C4-2B (cell line): ENCODE data around the gene SLAMF6.

Experiments
- ZFX ChIP-seq: fragments of 450-650 bp; IDR thresholded peaks from 2 replicates; pipeline ENCODE4 v1.6.1; 2017
- TF ChIP-seq, protein P1 (sequence below): fragments of 450-650 bp; conservative IDR thresholded peaks from 2 replicates; pipeline ENCODE4 v1.5.1; 2017; ENCODE audit warnings: mild to moderate bottlenecking

DNA sequence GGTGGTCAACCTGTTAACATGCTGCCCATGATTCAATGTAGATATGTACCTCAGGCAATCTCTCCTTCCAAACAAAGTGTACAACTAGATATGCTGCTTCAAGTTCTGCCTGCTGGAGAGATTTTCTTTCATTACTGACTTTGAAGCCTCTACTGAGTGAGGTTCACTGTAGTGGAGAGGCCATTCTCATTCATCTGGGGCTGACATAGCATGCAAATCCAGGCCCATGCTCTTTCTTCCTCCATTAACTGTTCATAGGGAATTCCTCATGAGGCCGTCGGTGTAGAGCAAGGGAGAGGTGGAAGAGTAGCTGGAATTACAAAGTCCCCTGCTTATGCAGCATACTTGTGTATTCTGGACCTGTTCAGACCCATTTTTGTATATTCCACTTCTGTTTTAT is 84.1 kb downstream of the SLAMF6 start:
- TF ChIP-seq, protein P1, sequence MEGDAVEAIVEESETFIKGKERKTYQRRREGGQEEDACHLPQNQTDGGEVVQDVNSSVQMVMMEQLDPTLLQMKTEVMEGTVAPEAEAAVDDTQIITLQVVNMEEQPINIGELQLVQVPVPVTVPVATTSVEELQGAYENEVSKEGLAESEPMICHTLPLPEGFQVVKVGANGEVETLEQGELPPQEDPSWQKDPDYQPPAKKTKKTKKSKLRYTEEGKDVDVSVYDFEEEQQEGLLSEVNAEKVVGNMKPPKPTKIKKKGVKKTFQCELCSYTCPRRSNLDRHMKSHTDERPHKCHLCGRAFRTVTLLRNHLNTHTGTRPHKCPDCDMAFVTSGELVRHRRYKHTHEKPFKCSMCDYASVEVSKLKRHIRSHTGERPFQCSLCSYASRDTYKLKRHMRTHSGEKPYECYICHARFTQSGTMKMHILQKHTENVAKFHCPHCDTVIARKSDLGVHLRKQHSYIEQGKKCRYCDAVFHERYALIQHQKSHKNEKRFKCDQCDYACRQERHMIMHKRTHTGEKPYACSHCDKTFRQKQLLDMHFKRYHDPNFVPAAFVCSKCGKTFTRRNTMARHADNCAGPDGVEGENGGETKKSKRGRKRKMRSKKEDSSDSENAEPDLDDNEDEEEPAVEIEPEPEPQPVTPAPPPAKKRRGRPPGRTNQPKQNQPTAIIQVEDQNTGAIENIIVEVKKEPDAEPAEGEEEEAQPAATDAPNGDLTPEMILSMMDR = no peak
- no peak for TF ChIP-seq ZFX
